ENCODE results near the gene SNED1. TPM values are rescaled to one million over a fixed set of nuclear protein-coding genes. Genes with fewer than 3 reads are reported as not detected.

Gene SNED1
- total RNA-seq, 1 donor from 2014 or later = 0.26 TPM

DNA sequence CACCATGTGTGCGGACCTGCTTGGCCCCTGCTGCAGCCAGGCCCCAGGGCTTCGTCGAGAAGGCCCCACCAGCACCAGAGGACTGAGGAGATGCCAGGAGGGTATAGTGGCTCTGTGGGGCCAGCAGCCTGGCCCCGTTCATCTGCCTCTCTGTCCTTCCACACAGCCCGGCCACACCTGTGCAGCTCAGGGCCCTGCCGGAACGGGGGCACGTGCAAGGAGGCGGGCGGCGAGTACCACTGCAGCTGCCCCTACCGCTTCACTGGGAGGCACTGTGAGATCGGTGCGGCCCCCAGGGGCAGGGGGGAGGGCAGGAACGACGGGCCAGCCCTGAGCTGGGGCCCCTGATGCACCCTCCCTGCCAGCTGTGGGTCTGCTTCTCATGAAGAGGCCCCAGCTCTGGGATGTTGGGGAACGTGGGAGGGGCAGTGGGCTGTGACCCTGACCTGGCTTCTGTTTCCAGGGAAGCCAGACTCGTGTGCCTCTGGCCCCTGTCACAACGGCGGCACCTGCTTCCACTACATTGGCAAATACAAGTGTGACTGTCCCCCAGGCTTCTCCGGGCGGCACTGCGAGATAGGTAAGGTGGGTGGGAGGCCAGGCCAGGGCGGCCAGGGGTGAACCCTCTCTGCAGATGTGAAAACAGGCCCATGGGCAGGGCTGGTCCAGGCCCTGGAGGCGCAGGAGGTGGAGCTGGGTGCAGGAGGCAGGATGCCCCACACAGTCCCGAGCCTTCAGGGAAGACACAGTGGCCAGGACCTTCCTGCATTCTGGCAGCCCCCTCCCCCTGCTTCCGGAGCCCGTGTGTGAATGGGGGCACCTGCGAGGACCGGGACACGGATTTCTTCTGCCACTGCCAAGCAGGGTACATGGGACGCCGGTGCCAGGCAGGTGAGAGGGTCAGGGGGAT, 53.4 kb downstream of the SNED1 start:
- no peak overlapping the region for H3K4me3 ChIP-seq (ENCODE audit: low read depth, low read length)
- H3K36me3 ChIP-seq (ENCODE audit: control insufficient read depth, insufficient read depth, low read length) = no peaks in the 10 kb centered on the region
- DNase-seq (ENCODE audit: low read depth) (no peak), FAIRE-seq (no peak)
- TF ChIP-seq, protein P1, sequence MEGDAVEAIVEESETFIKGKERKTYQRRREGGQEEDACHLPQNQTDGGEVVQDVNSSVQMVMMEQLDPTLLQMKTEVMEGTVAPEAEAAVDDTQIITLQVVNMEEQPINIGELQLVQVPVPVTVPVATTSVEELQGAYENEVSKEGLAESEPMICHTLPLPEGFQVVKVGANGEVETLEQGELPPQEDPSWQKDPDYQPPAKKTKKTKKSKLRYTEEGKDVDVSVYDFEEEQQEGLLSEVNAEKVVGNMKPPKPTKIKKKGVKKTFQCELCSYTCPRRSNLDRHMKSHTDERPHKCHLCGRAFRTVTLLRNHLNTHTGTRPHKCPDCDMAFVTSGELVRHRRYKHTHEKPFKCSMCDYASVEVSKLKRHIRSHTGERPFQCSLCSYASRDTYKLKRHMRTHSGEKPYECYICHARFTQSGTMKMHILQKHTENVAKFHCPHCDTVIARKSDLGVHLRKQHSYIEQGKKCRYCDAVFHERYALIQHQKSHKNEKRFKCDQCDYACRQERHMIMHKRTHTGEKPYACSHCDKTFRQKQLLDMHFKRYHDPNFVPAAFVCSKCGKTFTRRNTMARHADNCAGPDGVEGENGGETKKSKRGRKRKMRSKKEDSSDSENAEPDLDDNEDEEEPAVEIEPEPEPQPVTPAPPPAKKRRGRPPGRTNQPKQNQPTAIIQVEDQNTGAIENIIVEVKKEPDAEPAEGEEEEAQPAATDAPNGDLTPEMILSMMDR (IDR thresholded peaks at IDR 0.05; ENCODE audit: insufficient read depth, low read length, severe bottlenecking) = no peak
- H3K27me3 ChIP-seq (ENCODE audit: control insufficient read depth, insufficient read depth, low read length) = no peaks in the 10 kb centered on the region

DNA sequence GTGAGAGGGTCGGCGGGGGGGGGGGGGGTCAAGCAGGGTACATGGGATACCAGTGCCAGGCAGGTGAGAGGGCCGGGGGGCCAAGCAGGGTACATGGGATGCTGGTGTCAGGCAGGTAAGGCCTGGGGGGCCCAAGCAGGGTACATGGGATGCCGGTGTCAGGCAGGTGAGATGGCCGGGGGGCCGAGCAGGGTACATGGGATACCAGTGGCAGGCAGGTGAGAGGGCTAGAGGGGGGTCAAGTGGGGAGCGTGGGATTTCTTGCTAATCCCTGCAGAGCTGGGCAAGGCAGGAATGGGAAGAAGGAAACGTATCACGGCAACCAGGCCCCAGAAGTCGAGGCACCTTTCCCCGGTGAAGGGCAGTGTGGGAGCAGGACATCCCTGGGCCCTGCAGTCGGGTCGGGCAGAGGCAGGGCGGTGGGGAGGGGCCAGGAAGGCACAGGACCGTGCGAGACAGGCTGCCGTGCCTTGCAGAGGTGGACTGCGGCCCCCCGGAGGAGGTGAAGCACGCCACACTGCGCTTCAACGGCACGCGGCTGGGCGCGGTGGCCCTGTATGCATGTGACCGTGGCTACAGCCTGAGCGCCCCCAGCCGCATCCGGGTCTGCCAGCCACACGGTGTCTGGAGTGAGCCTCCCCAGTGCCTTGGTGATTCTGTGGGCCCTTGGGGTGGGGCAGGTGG, 54.4 kb downstream of the SNED1 start:
- H3K27me3 ChIP-seq (ENCODE audit: control insufficient read depth, insufficient read depth, low read length) = no peaks in the 10 kb centered on the region
- FAIRE-seq = no peak
- DNase-seq (ENCODE audit: low read depth) = no peak
- no peaks in the 10 kb centered on the region for H3K36me3 ChIP-seq (ENCODE audit: control insufficient read depth, insufficient read depth, low read length)
- no peak overlapping the region for H3K4me3 ChIP-seq (ENCODE audit: low read depth, low read length)
- TF ChIP-seq, protein P1 (IDR thresholded peaks at IDR 0.05; ENCODE audit: insufficient read depth, low read length, severe bottlenecking) = no peak

DNA sequence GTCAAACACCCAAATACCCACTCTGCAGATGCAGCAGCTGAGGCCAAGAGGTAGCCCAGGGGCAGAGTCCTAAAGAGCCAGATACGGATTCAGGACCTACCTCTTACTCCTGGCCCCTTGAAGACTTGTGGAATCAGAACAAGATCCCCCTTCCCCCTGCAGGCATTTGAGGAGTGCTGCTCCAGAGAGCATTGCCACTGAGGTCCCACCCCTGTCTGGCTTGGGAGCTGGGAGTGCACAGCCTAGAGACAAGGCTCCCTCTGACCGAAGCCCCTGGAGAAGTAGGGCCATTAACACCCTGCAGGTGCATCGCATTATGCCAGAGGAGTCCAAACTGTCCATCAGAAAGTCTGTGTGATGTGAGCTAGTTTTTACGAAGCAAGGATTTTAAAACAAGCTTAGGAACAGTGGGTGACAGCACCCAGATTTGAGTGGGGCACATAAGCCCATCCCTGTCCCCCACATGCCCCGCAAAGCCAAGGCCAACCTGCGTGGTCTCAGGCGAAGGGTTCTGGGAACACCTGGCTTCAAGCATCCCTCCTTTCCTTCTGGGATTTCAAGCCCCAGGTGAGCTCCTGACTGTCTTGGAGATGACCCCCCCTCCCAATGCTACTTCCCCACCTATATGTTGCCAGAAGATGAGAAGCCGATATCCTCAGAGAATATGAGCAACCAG, 55.3 kb downstream of the SNED1 start:
- Histone ChIP-seq H3K36me3 (ENCODE audit: control insufficient read depth, insufficient read depth, low read length) (no peaks in the 10 kb centered on the region), H3K27me3 (ENCODE audit: control insufficient read depth, insufficient read depth, low read length) (no peaks in the 10 kb centered on the region), H3K4me3 (ENCODE audit: low read depth, low read length) (no peak overlapping the region)
- DNase-seq (ENCODE audit: low read depth) (no peak), FAIRE-seq (no peak)
- TF ChIP-seq, protein P1 (IDR thresholded peaks at IDR 0.05; ENCODE audit: insufficient read depth, low read length, severe bottlenecking) = no peak

DNA sequence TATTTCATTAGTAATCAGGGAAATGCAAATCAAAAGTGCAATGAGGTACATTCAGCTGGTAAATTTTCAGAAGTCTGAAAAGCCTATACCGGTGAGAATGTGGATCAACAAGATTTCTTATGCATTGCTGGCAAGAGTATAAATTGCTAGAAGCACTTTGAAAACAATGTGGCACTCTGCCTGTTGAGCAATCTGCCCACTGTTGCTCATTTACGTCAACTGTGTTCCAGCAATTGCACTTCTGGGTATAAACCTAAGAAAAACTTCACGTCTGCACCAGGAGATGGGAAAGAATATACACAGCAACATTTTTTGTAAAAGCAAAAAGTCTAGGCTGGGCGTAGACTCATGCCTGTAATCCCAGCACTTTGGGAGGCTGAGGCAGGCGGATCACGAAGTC, 62.9 kb downstream of the SNED1 start:
- Histone ChIP-seq H3K4me3 (ENCODE audit: low read depth, low read length) (no peak overlapping the region), H3K36me3 (ENCODE audit: control insufficient read depth, insufficient read depth, low read length) (no peaks in the 10 kb centered on the region), H3K27me3 (ENCODE audit: control insufficient read depth, insufficient read depth, low read length) (no peaks in the 10 kb centered on the region)
- TF ChIP-seq, protein P1 (IDR thresholded peaks at IDR 0.05; ENCODE audit: insufficient read depth, low read length, severe bottlenecking) = no peak
- no peak for FAIRE-seq
- DNase-seq (ENCODE audit: low read depth) = peak; percentile 64

DNA sequence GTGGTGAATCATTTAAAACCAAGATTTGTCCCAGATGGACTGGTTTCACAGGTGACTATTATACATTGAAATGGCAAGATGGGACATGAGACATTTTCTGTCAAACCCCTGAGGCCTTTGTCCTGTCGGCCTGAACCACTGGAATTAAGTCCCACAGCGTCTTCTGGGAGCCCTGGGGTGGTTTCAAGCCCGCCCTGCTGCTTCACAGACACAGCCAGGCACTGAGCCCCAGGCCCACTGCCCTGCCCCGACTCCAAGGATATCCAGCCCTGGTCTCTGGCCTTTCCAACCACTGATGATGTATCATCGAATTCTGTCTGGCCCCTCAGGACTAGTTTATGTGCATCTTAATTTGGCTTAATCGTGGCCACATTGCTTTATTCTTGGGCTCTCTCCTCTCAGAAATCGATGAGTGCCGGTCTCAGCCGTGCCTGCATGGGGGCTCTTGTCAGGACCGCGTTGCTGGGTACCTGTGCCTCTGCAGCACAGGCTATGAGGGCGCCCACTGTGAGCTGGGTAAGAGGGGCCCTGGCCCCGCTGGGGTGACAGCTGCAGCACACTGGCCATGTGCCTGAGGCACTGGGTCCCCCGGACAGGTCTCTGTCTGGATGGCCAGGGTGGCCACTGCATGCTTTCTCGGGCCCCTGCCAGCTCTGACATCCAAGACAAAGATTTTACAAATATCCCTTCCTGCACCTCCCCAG, 64.1 kb downstream of the SNED1 start:
- TF ChIP-seq, protein P1 (IDR thresholded peaks at IDR 0.05; ENCODE audit: insufficient read depth, low read length, severe bottlenecking) = no peak
- Histone ChIP-seq H3K27me3 (ENCODE audit: control insufficient read depth, insufficient read depth, low read length) (no peaks in the 10 kb centered on the region), H3K4me3 (ENCODE audit: low read depth, low read length) (no peak overlapping the region), H3K36me3 (ENCODE audit: control insufficient read depth, insufficient read depth, low read length) (no peaks in the 10 kb centered on the region)
- FAIRE-seq = no peak
- DNase-seq (ENCODE audit: low read depth) = peak; percentile 35
